CD4-positive, alpha-beta T cell treated with Interferon gamma for 1 hour (primary cell): ENCODE results near the gene C5orf15.
"Not testable (repeated sequence)": the region's sequence is repeated elsewhere in the genome, so short reads cannot be mapped to it uniquely, and the experiment has no call there.

ENCODE experiments used
- DNase-seq: peaks from one replicate; pipeline ENCODE4 v3.0.0-alpha.2; 2020

Gene C5orf15

DNA sequence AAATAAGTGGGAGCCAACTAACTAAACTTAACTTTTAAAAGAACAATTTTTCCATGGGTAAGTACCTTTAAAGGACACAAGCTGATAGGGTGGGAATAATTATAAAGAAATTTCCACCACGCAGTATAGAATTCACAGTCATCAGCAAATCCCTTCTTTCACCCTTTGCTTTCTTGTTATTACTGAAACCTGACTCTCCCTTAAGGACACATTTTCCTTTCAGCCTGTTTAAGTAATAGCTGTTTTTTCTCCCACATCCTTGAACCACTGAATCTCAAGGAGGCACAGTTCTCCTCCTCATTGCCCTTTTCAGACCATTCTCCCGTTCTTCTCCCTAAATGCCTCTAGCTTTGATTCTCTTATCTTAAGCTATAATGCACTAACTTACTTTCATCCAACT lies 6.3 kb downstream of the C5orf15 start:
- no peak for DNase-seq

DNA sequence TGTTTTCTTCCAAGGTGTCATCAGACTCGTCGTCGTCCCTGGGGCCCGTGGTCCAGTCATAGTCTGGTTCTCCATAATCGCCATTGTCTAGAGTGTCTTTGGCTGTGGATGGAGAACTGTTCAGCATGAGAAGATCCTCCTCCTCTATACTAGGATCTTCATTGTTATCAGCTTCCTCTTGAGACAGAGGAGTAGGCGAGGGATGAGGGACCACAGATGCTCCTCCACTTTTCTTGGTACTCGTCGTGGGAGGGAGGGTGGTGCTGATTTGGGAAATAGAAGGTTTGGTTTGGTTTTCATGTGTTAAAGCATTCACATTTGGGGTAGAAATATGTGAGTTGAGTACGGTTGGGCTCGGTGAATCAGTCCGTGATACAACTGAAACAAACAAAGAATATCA lies 8.8 kb downstream of the C5orf15 start:
- no peak for DNase-seq

DNA sequence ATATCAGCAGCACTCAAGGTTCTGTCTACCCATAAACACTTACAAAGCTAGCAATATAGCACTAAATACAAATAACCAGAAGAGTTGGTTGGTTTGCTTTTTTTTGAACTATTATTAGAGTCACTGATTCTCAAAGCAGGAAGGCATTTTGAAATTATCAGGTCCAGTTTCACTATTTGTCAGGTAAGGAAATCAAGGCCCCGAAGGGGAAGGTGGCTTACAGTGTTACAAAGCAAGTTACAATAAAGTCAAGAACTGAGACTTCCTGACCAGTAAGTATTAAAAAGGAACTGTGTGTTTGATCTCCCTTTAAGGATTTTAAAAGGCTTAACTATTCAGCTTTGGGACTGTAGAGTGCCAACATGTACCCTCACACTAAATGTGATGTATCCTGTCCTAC lies 10.8 kb downstream of the C5orf15 start:
- no peak for DNase-seq

DNA sequence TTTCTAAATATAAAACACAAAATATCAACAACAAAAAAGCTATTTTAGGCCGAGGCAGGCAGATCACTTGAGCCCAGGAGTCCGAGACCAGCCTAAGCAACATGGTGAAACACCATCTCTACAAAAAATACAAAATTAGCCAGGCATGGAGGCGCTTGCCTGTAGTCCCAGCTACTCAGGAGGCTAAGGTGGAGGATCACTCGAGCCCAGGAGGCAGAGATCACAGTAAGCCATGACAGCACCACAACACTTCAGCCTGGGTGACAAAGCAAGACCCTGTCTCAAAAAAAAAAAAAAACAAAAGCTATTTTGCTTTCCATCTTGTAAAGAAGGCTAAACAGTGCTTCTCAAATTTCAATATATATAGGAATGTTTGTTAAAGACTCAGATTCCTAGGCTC lies 11.3 kb downstream of the C5orf15 start:
- no peak for DNase-seq

DNA sequence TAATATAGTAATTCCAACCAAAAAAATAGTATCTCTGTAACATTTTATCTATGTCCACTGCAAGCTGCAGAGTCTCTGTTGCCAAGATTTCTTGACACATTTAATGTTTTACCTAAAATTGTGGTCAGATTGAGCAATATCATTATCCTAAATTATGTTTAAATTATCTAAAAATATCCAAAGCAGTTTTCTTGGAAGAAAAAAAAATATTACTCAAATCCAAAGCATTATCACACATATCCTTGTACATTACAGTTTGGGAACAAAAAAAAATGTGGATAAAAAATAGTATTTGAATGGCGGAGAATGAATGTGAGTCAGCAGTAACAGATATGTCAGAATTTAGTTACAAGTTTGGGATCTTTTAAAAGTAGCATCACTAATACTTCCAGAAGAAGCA lies 12.2 kb downstream of the C5orf15 start:
- DNase-seq, result not testable (repeated sequence)

DNA sequence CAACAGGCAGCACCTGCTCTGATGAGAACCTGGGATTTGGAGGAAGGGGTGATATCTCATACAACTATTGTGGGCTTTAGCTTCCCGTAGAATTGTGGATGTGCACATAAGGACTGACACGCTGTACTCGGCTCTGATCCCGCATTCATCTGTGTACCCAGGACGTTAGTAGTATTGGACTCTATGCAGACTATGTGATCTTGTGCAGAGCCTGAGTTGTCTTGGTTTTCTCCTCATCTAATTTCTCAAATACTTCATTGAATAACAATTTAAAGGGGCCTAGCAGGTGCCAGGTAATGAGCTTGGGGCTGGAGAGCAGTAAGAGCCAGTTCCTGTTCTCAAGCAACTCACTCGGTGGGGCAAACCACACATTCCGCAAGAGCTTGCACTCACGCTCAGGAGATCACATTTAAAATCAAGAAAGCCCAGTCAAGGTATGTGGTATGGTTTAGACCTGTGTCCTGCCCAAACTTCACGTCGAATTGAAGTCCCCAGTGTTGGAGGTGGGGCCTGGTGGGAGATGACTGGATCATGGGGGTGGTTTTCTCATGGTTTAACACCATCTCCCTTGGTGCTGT lies 14.8 kb downstream of the C5orf15 start:
- DNase-seq, result no peak

DNA sequence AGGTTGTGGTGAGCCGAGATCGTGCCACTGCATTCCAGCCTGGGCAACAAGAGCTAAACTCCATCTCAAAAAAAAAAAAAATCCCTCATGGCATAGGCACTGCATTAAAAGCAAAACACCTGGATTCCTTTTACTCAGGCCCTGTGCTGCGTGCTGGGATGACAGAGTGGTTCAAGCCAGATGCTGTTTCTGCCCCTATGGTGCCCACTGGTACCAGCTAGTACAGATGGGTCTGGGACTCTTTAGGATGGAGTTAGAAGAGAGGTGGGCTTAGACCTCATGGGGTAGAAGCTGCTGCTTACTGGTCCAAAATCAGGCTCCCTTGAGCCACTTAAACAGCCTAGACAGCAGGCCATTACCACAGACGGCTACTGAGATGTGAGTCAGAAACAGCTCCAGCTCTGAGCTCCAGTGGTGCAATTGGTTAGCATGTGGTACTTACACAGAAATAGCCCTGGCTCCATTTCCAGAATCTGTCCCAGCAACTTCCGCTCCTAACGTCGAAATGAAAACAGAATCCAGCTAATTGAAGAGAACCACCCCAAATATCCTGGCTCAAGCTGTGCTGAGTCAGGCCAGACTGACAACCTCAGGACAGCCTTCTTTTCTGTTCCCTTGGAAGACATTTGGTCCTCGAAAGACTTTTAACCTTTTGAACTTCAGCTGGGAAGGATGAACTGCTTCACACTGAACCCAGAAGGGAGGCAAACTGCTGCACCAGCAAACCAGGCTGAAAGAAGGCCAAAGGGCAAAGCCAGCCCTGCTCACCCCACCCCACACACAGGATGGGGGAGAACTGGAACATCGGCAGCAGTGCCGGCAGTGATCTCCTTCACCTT lies 15.5 kb downstream of the C5orf15 start:
- DNase-seq, result no peak

DNA sequence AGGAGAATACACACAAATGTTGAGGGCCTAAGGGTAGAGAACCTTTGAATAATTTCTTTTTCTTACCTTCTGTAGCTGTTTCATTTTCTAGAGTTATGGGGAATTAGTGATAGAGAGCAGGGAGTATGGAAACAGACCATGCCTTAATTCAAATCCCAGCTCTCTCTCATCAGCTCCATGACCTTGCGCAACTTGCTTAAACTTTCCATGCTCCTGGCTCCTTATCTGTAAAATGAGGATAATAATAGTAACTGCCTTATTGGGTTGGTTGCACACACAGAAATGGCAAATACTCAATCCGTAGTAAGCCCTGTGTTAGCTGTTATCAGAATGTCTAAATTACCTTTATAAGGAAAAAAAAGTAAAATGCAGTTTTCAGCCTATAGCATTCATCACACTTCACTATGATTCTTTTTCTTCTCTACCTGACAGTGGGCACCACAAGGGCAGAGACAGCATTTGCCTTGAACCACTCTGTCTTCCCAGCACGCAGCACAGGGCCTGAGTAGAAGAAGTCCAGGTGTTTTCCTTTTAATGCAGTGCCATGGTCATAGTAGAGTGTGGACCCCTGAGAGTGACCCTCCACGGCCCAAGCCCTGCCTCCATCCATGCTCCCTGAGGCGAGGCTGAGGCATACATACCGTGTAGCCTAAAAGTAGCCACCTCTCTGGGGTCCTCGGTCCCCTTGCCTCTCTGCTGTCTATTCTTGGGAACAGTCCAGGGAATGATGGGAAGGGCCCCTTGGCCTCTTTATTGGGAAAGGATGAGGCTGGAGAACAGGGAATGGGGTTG lies 17.4 kb downstream of the C5orf15 start:
- DNase-seq, result no peak

DNA sequence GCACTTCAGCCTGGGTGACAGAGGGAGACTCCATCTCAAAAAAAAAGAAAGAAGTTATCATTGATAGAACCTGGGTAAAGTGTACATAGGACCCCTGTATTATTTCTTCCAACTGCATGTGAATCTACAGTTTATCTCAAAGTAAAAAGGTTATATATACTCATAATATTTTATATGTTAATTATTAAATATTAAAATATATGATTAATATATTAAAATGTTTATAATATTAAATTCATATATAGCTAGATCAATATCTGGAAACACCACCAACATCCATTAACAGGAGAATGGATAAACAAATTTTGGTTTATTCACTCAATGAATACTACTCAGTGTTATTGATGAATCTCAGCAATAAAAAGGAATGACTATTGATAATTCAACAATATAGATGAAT lies 19.7 kb downstream of the C5orf15 start:
- no peak for DNase-seq

DNA sequence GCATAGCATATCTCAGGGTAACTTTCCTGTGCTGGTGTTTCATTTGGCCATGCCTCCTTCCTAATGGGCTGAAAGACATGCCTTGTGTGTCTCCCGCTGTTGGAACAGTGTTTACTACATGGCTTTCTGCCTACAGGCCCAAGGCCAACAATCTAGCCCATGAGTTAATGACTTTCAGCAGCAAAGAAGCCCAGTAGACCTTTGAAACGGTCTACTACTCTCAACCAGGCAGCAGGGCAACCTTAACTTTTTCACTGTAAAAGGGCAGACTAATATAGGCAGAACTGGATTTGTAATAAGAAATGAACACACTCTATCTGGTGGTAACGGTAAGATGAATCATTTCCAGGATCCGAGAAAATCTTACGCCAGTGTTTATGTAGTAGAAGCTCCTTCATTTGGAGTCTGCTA lies 21.0 kb downstream of the C5orf15 start:
- DNase-seq, result no peak

DNA sequence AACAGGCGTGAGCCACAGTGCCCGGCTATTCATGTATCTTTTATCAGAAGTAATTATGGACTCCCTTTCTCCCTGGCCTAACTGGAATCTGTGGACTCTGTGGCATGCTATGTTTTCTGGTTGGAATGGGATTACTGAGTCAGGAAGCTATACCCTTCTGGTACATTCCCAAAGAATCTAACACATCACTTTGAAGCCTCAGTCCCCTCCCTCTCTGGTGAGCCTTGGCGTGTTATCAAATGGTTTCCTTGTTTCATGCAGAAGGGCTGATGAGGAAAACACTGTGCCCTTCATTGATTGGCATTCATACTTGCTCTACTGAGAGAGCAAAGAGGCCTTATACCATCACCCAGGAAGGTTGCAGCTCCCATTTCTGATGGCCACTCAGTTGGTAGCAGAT lies 22.9 kb downstream of the C5orf15 start:
- DNase-seq, result no peak

DNA sequence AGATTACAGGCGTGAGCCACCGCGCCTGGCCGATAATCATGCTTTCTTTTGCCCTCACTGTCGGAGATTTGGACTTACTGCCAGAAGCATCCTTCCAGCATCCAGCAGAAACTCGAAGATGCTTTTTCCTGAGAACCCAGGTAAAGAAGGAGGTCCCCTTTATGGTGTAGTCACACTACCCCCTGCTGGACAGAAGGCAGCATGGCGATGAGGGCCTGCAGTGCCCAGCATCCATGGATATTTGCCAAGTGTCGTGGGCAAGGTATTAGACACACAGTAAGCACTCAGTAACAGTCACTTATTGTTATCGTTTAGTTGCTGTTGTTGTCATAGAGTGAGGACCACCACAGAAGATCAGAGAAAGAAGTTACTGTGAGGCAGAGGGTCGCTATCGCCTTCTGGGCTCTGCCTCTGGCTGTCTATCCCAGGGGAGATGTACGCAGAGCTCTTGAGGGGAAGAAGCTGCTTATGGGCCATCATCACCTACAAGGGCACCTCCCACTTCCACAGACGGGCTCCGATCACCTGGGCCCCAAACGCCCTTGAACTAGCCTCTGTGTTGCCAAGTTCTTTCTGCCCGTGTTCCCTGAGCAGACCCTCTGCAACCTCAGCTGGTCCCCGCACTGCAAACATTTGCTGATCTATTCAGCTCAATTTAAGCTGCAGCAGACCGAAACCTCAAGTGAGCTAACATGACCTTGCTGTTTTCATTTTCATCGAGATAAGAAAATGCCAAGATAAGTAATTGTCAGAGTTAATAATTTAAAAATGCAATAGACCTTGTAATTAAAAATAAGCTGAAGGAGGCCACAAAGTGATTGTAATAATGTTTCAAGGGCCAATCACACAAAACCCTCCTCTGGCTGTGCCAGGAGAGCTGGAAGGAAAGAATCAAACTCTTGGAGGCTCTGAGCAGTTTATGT lies 23.9 kb downstream of the C5orf15 start:
- DNase-seq, result peak; percentile 26

DNA sequence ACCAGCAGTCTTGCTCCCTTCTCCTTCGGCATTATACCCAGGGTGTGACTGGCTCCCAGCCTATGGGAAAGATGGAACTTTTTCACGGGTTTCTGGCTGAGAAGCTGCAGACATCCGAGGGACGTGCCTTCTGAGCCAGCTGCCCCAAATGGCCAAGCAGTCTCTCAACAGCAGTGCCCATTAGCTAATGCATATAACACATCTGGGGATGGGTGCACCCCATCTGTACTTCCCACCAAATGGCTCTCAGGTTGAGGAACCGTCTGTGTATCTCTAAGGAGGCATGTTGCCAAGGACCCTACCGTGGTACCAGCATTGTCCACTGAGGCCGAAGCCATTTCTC lies 25.0 kb downstream of the C5orf15 start:
- DNase-seq, result no peak

DNA sequence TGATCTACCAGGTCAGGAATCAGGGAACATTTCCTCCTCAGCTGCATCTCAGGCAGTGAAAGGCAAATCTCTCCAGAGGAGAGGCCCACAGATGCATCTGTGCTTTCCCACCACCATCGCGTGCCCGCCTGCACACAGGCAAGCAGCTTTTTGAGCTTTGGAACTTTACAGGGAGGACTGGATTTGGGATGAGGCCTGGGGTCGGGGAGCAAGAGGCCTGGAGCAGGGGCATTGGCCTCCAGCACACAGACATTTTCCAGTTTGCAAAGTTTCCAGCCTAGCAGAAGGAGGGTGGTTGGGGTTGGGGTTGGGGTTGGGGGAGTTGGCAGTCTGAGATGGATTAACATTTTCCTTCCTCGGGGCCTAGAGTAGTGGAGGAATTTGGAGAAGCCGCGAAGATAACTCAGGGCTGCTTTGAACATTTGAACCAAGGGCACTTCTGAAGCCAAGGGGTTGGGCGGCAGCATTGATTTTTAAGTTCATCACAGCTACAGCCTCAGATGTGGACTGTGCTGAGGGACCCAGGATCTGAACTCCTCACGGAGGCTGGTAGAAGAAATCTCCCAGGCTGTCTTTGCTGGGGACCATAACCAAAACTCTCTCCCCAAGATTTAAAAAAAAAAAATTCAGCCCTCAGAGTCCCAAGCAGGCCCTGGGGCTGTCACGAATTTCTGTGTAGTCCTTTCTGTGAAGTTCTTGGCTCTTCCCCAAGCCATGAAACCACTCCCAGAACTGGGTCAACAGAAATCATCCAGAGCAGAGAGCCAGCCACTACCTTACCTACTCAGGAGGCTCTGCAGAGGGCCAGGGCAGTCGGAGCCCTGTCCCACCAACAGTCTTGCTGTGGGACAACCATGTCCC lies 25.6 kb downstream of the C5orf15 start:
- no peak for DNase-seq

DNA sequence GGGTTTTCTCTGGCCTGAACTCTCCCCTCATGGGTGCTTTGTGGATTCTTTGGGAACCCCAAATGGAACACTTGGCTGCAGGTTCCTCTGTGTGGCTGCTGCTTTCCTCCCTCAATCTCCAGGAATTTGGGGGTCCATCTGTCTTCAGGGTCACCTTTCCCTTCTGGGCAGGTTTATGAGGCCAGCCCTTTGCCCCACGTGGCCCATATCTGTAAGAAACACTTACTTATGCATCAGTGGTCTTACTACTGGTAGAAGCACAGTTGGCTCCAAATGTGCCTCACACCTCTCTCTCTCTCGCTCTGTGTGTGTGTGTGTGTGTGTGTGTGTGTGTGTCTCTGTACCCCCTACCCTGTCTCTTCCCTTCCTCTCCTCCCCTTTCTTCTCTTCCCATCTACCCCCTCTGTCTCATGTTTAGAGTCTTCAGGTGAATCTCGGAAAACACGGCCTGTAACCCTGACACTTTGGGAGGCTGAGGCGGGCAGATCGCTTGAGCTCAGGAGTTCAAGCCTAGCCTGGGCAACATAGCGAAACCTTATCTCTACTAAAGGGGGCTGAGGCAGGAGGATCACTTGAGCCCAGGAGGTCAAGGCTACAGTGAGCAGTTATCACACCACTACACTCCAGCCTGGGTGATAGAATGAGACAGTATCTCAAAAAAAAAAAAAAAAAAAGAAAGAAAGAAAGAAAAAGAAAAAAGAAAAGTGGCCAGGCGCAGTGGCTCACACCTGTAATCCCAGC lies 26.8 kb downstream of the C5orf15 start:
- no peak for DNase-seq

DNA sequence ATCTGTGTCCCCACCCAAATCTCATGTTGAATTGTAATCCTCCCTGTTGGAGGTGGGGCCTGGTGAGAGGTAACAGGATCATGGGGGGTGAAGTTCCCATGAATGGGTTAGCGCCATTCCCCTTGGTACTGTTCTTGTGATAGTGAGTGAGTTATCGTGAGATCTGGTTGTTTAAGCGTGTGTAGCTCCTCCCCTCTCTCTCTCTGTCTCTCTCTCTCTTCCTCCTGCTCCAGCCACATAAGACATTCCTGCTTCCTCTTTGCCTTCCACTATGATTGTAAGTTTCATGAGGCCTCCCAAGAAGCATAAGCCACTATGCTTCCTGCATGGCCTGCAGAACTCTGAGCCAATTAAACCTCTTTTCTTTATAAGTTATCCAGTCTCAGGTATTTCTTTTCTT lies 28.8 kb downstream of the C5orf15 start:
- no peak for DNase-seq

DNA sequence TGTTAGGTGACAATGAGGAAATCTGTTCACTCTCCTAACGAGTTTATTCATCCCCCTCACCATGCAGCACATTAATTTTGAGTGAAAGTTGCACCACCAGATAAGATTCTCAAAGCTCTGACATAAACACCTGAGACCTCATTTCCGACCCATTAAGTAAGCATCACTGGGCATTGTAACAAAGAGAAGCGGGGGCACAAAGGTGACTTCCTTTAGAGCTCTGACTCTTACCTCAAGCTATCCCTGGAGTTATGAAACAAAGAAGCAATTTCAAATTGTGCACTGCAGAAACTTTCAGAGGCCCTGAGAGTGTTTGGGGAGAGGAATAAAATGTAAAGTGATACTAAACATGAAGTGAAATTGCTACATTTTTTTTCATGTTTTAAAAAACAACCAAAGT lies 29.5 kb downstream of the C5orf15 start:
- no peak for DNase-seq

DNA sequence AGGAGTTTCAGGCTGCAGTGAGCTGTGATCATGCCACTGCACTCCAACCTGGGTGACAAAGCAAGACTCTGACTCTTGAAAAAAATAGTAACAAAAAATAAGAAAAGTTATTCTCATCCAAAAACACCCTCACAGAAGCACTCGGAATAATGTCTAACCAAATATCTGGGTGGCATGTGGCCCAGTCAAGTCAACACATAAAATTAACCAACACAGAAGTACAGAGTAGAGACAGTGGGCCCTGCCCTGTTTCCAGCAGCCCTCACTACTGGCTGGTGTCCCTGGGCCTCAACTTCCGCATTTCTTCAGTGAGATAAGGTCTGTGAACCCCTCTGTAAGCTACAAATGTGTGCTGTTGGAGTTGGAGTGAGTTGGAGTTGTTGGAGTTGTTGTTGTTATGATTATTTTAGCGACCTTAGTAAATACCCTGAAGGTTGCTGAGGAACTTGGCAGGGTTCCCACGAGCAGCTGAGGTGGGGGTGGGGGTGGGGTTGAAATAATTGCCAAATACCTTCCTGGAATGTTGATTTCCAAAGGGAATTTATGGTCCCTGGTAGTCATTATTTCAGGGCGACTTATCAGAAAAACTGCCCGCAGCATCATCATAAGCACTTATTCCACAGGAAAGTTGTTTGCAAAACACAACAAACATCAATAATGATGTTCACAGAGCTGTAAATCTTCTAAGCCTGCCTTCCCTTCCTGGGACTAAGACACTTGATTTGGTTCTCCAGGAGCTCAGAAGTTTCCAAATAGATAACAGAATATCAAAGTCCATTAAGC lies 30.2 kb downstream of the C5orf15 start:
- DNase-seq, result no peak

DNA sequence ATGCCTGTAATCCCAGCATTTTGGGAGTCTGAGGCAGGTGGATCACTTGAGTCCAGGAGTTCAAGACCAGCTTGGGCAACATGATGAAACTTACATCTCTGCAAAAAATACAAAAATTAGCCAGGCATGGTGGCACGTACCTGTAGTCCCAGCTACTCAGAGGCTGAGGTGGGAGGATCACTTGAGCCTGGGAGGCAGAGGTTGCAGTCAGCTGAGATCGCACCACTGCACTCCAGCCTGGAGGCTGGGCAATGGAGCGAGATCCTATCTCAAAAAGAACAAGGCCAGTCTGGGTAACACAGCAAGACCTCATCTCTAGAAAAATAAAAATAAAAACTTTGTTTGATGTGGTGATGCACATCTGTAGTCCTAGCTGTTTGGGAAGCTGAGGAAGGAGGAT lies 30.8 kb downstream of the C5orf15 start:
- DNase-seq, result not testable (repeated sequence)

DNA sequence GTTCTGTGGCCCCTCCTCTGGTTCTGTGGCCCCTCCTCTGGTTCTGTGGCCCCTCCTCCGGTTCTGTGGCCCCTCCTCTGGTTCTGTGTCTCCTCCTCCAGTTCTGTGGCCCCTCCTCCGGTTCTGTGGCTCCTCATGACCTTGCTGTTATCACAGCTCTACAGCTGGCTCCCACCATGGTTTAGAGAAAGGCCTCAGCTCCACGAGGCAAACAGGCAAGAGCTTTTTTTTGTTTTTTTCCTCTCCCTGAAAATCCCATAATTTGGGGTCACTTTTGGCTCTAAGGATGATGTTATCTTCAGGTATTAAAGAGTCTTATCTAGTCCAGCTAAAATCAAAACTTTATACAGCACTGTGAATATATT lies 31.8 kb downstream of the C5orf15 start:
- peak; percentile 19 for DNase-seq
